GM10266 (cell line): ENCODE measurements around the gene OTOGL.
A peak's percentile ranks its signal among the peaks of the same experiment; 100 is the strongest.

ENCODE experiments used
- DNase-seq: peaks from one replicate; pipeline ENCODE4 v3.0.0; 2012; ENCODE audit errors: extremely low spot score
- TF ChIP-seq, protein P1 (sequence below): IDR thresholded peaks from 2 replicates; pipeline ENCODE4 v1.5.1; 2012; ENCODE audit warnings: mild to moderate bottlenecking, low read depth; ENCODE audit not compliant: control insufficient read depth, insufficient read depth; ENCODE audit errors: missing control alignments

Gene OTOGL

GRCh38 chr12:80262346-80262745, 163.0 kb downstream of the OTOGL start:
- DNase-seq = no peak
- TF ChIP-seq, protein P1, sequence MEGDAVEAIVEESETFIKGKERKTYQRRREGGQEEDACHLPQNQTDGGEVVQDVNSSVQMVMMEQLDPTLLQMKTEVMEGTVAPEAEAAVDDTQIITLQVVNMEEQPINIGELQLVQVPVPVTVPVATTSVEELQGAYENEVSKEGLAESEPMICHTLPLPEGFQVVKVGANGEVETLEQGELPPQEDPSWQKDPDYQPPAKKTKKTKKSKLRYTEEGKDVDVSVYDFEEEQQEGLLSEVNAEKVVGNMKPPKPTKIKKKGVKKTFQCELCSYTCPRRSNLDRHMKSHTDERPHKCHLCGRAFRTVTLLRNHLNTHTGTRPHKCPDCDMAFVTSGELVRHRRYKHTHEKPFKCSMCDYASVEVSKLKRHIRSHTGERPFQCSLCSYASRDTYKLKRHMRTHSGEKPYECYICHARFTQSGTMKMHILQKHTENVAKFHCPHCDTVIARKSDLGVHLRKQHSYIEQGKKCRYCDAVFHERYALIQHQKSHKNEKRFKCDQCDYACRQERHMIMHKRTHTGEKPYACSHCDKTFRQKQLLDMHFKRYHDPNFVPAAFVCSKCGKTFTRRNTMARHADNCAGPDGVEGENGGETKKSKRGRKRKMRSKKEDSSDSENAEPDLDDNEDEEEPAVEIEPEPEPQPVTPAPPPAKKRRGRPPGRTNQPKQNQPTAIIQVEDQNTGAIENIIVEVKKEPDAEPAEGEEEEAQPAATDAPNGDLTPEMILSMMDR = no peak

DNA sequence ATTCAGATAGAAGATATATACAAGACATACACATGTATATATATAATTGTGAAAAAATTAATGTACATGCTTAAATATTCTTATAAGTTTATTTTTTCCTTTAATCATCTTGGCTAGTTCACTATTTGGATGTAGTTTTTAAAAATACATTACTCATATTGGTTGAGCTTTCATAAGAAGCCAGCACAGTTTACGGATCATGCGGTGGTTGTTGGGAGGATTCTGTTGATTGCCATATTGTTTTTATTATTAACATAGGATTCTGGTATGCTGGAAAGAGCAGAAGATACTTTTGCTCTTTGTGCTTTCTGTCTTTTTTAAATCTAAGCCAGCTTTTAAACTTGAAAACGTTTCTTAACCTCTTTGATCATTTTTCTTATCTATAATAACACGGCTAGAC, 163.4 kb downstream of the OTOGL start:
- DNase-seq = no peak
- TF ChIP-seq, protein P1 = no peak

GRCh38 chr12:80264386-80264785, 165.0 kb downstream of the OTOGL start:
- TF ChIP-seq, protein P1 = no peak
- no peak for DNase-seq

DNA sequence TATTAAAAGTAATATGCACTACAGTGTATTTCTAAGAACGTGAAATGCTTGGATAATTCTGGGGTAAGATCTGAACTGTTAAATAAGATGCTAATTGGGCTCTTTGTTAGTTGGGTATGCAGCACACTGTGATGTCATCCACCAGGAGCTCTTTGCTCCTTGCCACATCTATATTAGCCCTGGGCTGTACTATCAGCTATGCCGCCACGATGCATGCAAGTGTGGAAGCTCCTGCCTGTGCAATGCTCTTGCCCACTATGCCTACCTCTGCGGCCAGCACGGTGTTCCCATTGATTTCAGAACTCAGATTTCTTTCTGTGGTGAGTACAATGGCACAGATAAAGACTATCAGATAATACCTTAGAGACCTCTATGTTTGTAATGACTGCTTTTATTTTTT, 165.6 kb downstream of the OTOGL start:
- no peak for DNase-seq
- TF ChIP-seq, protein P1 = no peak

GRCh38 chr12:80268924-80269749, 169.8 kb downstream of the OTOGL start:
- TF ChIP-seq, protein P1 = no peak
- DNase-seq = no peak

- TF ChIP-seq, protein P1 = peak; percentile 64
- DNase-seq = peak; percentile 16
These were observed 170.6 kb downstream of the OTOGL start for GRCh38 chr12:80269803-80270552.

DNA sequence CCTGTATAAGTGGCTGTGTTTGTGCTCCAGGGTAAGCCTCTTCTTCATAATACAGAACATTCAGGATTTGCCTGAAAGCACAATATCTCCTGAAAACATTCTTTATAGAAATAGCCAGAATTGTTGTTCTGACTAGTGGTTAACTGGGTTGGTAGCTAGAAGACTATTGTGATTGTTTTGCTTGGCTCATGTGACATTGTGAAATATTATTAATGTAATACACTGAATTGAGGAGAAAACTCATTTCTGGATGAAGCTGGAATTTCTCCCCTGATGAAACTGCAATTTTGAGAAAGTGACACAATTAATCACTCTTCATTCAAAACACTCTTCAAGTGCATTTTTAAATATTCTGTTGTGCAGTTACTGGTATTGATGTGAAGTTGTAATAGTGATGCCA, 172.4 kb downstream of the OTOGL start:
- no peak for DNase-seq
- TF ChIP-seq, protein P1 = no peak
